MCF 10A (cell line): ENCODE data around the gene FANCC. TPM values are rescaled to one million over a fixed set of nuclear protein-coding genes. Genes with fewer than 3 reads are reported as not detected.

Source experiments
- Bru-seq: library from RNA; stranded (reverse); fragments of 400-500 nt; gene quantifications from one replicate; lab custom pipeline; 2021; lab: Mats Ljungman, UMichigan
- BruChase-seq, 2 experiments: library from RNA; stranded (reverse); fragments of 400-500 nt; gene quantifications; one replicate each; lab custom pipeline; 2021; lab: Mats Ljungman, UMichigan
- BruUV-seq: library from RNA; stranded (reverse); fragments of 400-500 nt; replicated peaks from 2 replicates; lab custom pipeline; 2021; lab: Mats Ljungman, UMichigan
- CTCF ChIA-PET: fragments of 300-600 bp; sonication (Branson Sonifier 250); formaldehyde crosslinking; extraction: SDS; loops from one replicate; lab custom pipeline; 2021; ENCODE audit warnings: antibody characterized with exemption, inconsistent platforms; lab: Yijun Ruan, JAX
- POLR2A ChIA-PET: fragments of 300-600, 350-650 bp; sonication (Branson Sonifier 250); formaldehyde crosslinking; extraction: SDS; loops from one replicate; lab custom pipeline; 2020; ENCODE audit warnings: antibody characterized with exemption, inconsistent platforms; lab: Yijun Ruan, JAX
- DNase-seq: peaks from one replicate; pipeline ENCODE4 v3.0.0-alpha.2; 2018; ENCODE audit not compliant: unreplicated experiment
- H3K27ac Mint-ChIP-seq: one replicate; pipeline ENCODE4 v1.8.0; 2022; ENCODE audit warnings: mild to moderate bottlenecking, low read depth, mixed read lengths; ENCODE audit not compliant: unreplicated experiment
- H3K27me3 Mint-ChIP-seq: one replicate; pipeline ENCODE4 v1.8.0; 2022; ENCODE audit warnings: mixed read lengths; ENCODE audit not compliant: insufficient read depth, unreplicated experiment
- H3K36me3 Mint-ChIP-seq: one replicate; pipeline ENCODE4 v1.8.0; 2022; ENCODE audit warnings: mild to moderate bottlenecking, moderate library complexity, mixed read lengths; ENCODE audit not compliant: insufficient read depth, unreplicated experiment
- H3K4me1 Mint-ChIP-seq: one replicate; pipeline ENCODE4 v1.8.0; 2022; ENCODE audit warnings: mixed read lengths; ENCODE audit not compliant: insufficient read depth, unreplicated experiment
- H3K4me3 Mint-ChIP-seq: one replicate; pipeline ENCODE4 v1.8.0; 2022; ENCODE audit warnings: mild to moderate bottlenecking, moderate library complexity, mixed read lengths; ENCODE audit not compliant: unreplicated experiment
- H3K9me3 Mint-ChIP-seq: one replicate; pipeline ENCODE4 v1.8.0; 2022; ENCODE audit warnings: mixed read lengths; ENCODE audit not compliant: unreplicated experiment
- CTCF ChIP-seq: fragments of 200-600 bp; IDR thresholded peaks from one replicate; pipeline ENCODE4 v1.8.0; 2022; ENCODE audit warnings: antibody characterized with exemption, mild to moderate bottlenecking; ENCODE audit not compliant: unreplicated experiment
- intact Hi-C: fragments of 100-400 bp; cut with micrococcal nuclease; formaldehyde crosslinking; loops from 2 replicates; pipeline ENCODE4 v1.14.1; 2022
- long read RNA-seq: library from polyadenylated mRNA; stranded (forward); transcript quantifications from one replicate; pipeline ENCODE4 v2.0.0, GENCODE V29; 2022
- total RNA-seq: library from RNA; stranded (reverse); gene quantifications from 2 replicates; pipeline ENCODE4 v1.2.3, GENCODE V29; 2022

Gene FANCC
- total RNA-seq (9.6 and 12.1 TPM in 2 replicates), Bru-seq, nascent RNA (percentile 54 among the genes with signal in this experiment), BruChase-seq, experiment 1, labeled RNA remaining after a 6-hour chase (percentile 45 among the genes with signal in this experiment), BruChase-seq, experiment 2, labeled RNA remaining after a 2-hour chase (percentile 51 among the genes with signal in this experiment)
- long read RNA-seq, full-length matches to known transcripts, result 11 of 31 reads
- long read RNA-seq, partial matches to known transcripts, result 7 of 31 reads
- long read RNA-seq, other reads (novel, unspliced or antisense), result 13 of 31 reads

GRCh38 chr9:95317119-95317892 lies at the start of gene FANCC:
FANCC (minus strand) TSS chr9:95317709; CDS start chr9:95249291, 68,418 bp downstream.
- peak; percentile 80 for DNase-seq
- Mint-ChIP-seq H3K9me3 (no peaks in the 10 kb centered on the region), H3K27ac (peak within 1 kb of the TSS; percentile 95), H3K4me3 (peak within 1 kb of the TSS; percentile 86), H3K36me3 (peaks cover 5% of the 10 kb centered on the region), H3K27me3 (no peaks in the 10 kb centered on the region), H3K4me1 (peaks cover 14% of the 10 kb centered on the region)
- ChIA-PET CTCF (interaction anchor here (1.0 to 2.2 kb wide), 2 partner anchors 19 to 636 kb away, joined by 3 to 7 read pairs; no protein-coding TSS in a partner anchor), POLR2A (interaction anchor here (0.6 to 2.1 kb wide), 13 partner anchors 21 to 558 kb away, joined by 3 to 13 read pairs (median 3); partner anchors contain the start of gene ERCC6L2)
- TF ChIP-seq CTCF, result no peak
- intact Hi-C loops, result loop anchor here (2.0 kb wide), 1 partner anchor 189 kb away; no protein-coding TSS in a partner anchor
- no TSS peak for BruUV-seq

- no TSS peak for BruUV-seq
- H3K4me3 Mint-ChIP-seq, result no peak overlapping the region
- ChIA-PET POLR2A (no interaction called here), CTCF (no interaction called here)
- TF ChIP-seq CTCF, result no peak
- H3K4me1 Mint-ChIP-seq, result no peaks in the 10 kb centered on the region
- H3K9me3 Mint-ChIP-seq, result no peaks in the 10 kb centered on the region
- no peak for DNase-seq
- H3K27me3 Mint-ChIP-seq, result peaks cover 38% of the 10 kb centered on the region
- H3K27ac Mint-ChIP-seq, result no peak overlapping the region
- peaks cover 5% of the 10 kb centered on the region for H3K36me3 Mint-ChIP-seq
- intact Hi-C loops, result no loop called here
Observed at GRCh38 chr9:95366731-95367325, 49.3 kb upstream of the FANCC start.

- POLR2A ChIA-PET, result no interaction called here
- Mint-ChIP-seq H3K27me3 (peaks cover 38% of the 10 kb centered on the region), H3K36me3 (peaks cover 5% of the 10 kb centered on the region), H3K27ac (no peak overlapping the region), H3K4me1 (no peaks in the 10 kb centered on the region), H3K4me3 (no peak overlapping the region), H3K9me3 (no peaks in the 10 kb centered on the region)
- no peak for TF ChIP-seq CTCF
- CTCF ChIA-PET, result no interaction called here
- intact Hi-C loops, result no loop called here
- BruUV-seq, result no TSS peak
- DNase-seq, result no peak
Observed at GRCh38 chr9:95365766-95366165, 48.3 kb upstream of the FANCC start.
